GM12878 (cell line): ENCODE measurements around the gene CPD. TPM values are rescaled to one million over a fixed set of nuclear protein-coding genes. Genes with fewer than 3 reads are reported as not detected.

Experiments
- ATAC-seq: fragments of 200-7000 bp; cut with Tn5 transposase; 3 replicates; pipeline ENCODE4 v1.9.1; 2020; ENCODE audit warnings: mild to moderate bottlenecking, moderate library complexity
- BruUV-seq: library from RNA; stranded (reverse); fragments of 400-500 nt; replicated peaks from 2 replicates; lab custom pipeline; 2021; lab: Mats Ljungman, UMichigan
- CTCF ChIA-PET: fragments of 300-600 bp; sonication (Branson Sonifier 250); formaldehyde crosslinking; extraction: SDS; loops from one replicate; lab custom pipeline; 2021; ENCODE audit warnings: inconsistent platforms; lab: Yijun Ruan, JAX
- POLR2A ChIA-PET: fragments of 350-600 bp; formaldehyde crosslinking; extraction: SDS; loops from one replicate; lab custom pipeline; 2021; ENCODE audit warnings: inconsistent platforms; lab: Charles Lee
- RAD21 ChIA-PET: fragments of 300-600 bp; sonication (Branson Sonifier 250); formaldehyde crosslinking; loops from one replicate; lab custom pipeline; 2023; ENCODE audit warnings: antibody characterized with exemption; ENCODE audit not compliant: unreplicated experiment; lab: Charles Lee
- SMC1A ChIA-PET: fragments of 300-600 bp; sonication (Branson Sonifier 250); formaldehyde crosslinking; loops from one replicate; lab custom pipeline; 2023; ENCODE audit not compliant: unreplicated experiment, uncharacterized antibody; lab: Charles Lee
- DNase-seq: peaks from one replicate; pipeline ENCODE4 v3.0.0-alpha.2; 2011; ENCODE audit warnings: low read depth, low spot score
- FAIRE-seq: peaks from 3 replicates; lab custom pipeline; 2011; peaks lifted over from hg19 to GRCh38; lab: Jason Lieb, UNC
- H2AFZ ChIP-seq: 2 replicates; pipeline ENCODE4 v1.6.0; 2011; ENCODE audit warnings: low read depth, low read length, control low read depth; ENCODE audit not compliant: control insufficient read depth
- H3K27ac ChIP-seq: 2 replicates; pipeline ENCODE4 v1.5.1; 2011; ENCODE audit warnings: control low read depth; ENCODE audit not compliant: control insufficient read depth, insufficient read depth
- H3K27me3 ChIP-seq, 2 experiments: replicated peaks in 1 of 2; 2 replicates each; pipeline versions ENCODE4 v1.6.0 to v1.6.1; 2011; ENCODE audit warnings: low read length in 1 of 2; ENCODE audit not compliant: control insufficient read depth in 2 of 2, insufficient read depth in 2 of 2
- H3K36me3 ChIP-seq, 2 experiments: 2 replicates each; pipeline ENCODE4 v1.5.1; 2011; ENCODE audit warnings: low read length in 1 of 2; ENCODE audit not compliant: control insufficient read depth in 2 of 2, insufficient read depth in 2 of 2
- H3K4me1 ChIP-seq: 2 replicates; pipeline ENCODE4 v1.6.1; 2011; ENCODE audit warnings: mild to moderate bottlenecking, low read length, moderate library complexity, mixed read lengths; ENCODE audit not compliant: control insufficient read depth, insufficient read depth
- H3K4me2 ChIP-seq: 2 replicates; pipeline ENCODE4 v1.6.0; 2011; ENCODE audit warnings: control low read depth; ENCODE audit not compliant: control insufficient read depth, insufficient read depth
- H3K4me3 ChIP-seq: fragments of 200-600 bp; sonication (generic); 2 replicates; pipeline ENCODE4 v1.5.1; 2016
- H3K79me2 ChIP-seq: 2 replicates; pipeline ENCODE4 v1.6.0; 2011; ENCODE audit warnings: low read length; ENCODE audit not compliant: control insufficient read depth, insufficient read depth
- H3K9ac ChIP-seq: 2 replicates; pipeline ENCODE4 v1.8.0; 2011; ENCODE audit warnings: low read length, control low read depth, mixed read lengths; ENCODE audit not compliant: control insufficient read depth, insufficient read depth
- H3K9me3 ChIP-seq: replicated peaks from 3 replicates; pipeline ENCODE4 v1.5.1; 2011; ENCODE audit warnings: mild to moderate bottlenecking, low read length; ENCODE audit not compliant: control insufficient read depth, insufficient read depth
- H4K20me1 ChIP-seq: 2 replicates; pipeline ENCODE4 v1.6.0; 2011; ENCODE audit not compliant: control insufficient read depth, insufficient read depth
- ASH2L ChIP-seq: fragments of 300-600, 200-600 bp; sonication (generic); IDR thresholded peaks from 2 replicates; pipeline ENCODE4 v1.6.1; 2017; ENCODE audit warnings: low read depth, mild to moderate bottlenecking, borderline replicate concordance
- BCL11A ChIP-seq: IDR thresholded peaks from 2 replicates; pipeline ENCODE4 v1.6.1; 2011; ENCODE audit warnings: low read depth, low read length
- DPF2 ChIP-seq: fragments of 450-650 bp; IDR thresholded peaks from 2 replicates; pipeline ENCODE4 v1.6.1; 2017; ENCODE audit warnings: mild to moderate bottlenecking
- EED ChIP-seq: sonication (generic); IDR thresholded peaks from 2 replicates; pipeline ENCODE4 v1.6.1; 2016; ENCODE audit warnings: antibody characterized with exemption, low read depth
- IKZF1 ChIP-seq: fragments of 450-650 bp; conservative IDR thresholded peaks from 2 replicates; pipeline ENCODE4 v1.6.1; 2017; ENCODE audit warnings: antibody characterized with exemption, mild to moderate bottlenecking
- MEF2B ChIP-seq: fragments of 450-650 bp; IDR thresholded peaks from 2 replicates; pipeline ENCODE4 v1.6.1; 2018; ENCODE audit warnings: mild to moderate bottlenecking, moderate library complexity; ENCODE audit not compliant: partially characterized antibody, poor library complexity, severe bottlenecking
- TBL1XR1 ChIP-seq: IDR thresholded peaks from 2 replicates; pipeline ENCODE4 v1.6.1; 2012; ENCODE audit warnings: low read depth, low read length, improper control_type of control experiment
- ZNF24 ChIP-seq: fragments of 450-650 bp; IDR thresholded peaks from 2 replicates; pipeline ENCODE4 v1.6.1; 2017; ENCODE audit warnings: antibody characterized with exemption, mild to moderate bottlenecking
- WGBS: methylation state at CpG from one replicate; pipeline ENCODE4 v1.1.6; 2016; ENCODE audit warnings: low lambda C conversion rate; ENCODE audit not compliant: insufficient replicate concordance, insufficient coverage; ENCODE audit errors: missing lambda C conversion rate; 5-methylcytosine and 5-hydroxymethylcytosine counted together
- in situ Hi-C: fragments of 300-500 bp; cut with MboI; formaldehyde crosslinking; loops from 9 replicates; pipeline ENCODE4 v1.14.3; 2018; ENCODE audit warnings: mixed read lengths
- intact Hi-C: fragments of 100-400 bp; cut with micrococcal nuclease; formaldehyde crosslinking; loops from one replicate; pipeline ENCODE4 v1.14.2; 2022; ENCODE audit not compliant: unreplicated experiment
- polyA plus RNA-seq, 11 experiments: library from polyadenylated mRNA; depleted of rRNA in 4 of 11; unstranded in 6 of 11; stranded (reverse) in 5 of 11; fragments of >200 nt; fragmentation: Nextera tagmentation in 4 of 11; fragmentation: Illumina TruSeq in 1 of 11; extraction: Ambion mirVana in 4 of 11; extraction: Trizol in 1 of 11; gene quantifications; 1 replicate in 1 of 11; 2 replicates in 10 of 11; pipeline versions ENCODE4 v1.2.1 to v1.2.3, GENCODE V29; 2011 to 2016; ENCODE audit warnings: inconsistent platforms in 2 of 11, missing spikeins in 2 of 11, low read depth in 1 of 11
- total RNA-seq, 4 experiments: library from RNA; depleted of rRNA in 3 of 4; stranded (reverse); fragments of >200 nt in 3 of 4; fragmentation: Illumina TruSeq in 1 of 4; extraction: Trizol in 1 of 4; gene quantifications; 2 replicates each; pipeline versions ENCODE4 v1.2.1 to v1.2.3, GENCODE V29; 2013 to 2021
- TF ChIP-seq, protein P1 (sequence below): IDR thresholded peaks from 2 replicates; pipeline ENCODE4 v1.6.1; 2012; ENCODE audit warnings: mild to moderate bottlenecking, low read depth, low read length
- TF ChIP-seq, protein P2 (sequence below): fragments of 450-650 bp; IDR thresholded peaks from 2 replicates; pipeline ENCODE4 v1.6.1; 2016; ENCODE audit warnings: mild to moderate bottlenecking, moderate library complexity, borderline replicate concordance

The CPD gene
- total and polyA plus RNA-seq, 10 of the 15 experiments (the other 5 are each of a cell fraction or from before 2014, with no cell fraction given) = 3.5 to 24.2 (median 15.7) TPM

DNA sequence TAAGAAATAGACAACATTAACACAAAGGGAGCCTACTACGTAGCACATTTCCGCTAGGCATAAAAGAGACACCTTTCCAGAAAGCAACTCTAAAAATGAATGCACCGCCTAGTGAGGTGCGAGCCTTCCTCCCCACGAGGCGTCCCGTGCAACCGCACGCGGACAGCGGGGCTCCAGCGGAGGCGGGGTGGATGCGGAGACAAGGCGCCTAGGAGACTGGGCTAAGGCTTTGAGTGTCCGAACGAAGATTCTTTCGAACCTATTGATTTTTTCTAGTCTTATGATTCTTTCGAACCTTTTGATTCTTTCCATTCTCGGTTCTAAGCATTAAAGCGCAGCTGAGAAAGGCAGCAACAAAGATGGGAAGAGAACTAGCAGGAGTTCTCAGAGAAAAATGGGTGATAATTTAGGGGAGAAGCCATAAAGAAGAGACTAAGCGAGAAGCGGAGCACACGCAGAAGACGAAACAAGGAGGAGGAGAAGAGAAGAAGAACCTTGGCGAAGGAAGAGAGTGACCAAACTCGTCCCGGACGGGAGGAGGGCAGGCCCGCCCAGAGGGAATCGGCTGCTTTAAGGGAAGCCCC, 394 bp upstream of the CPD start (continued):
- TF ChIP-seq, protein P1, sequence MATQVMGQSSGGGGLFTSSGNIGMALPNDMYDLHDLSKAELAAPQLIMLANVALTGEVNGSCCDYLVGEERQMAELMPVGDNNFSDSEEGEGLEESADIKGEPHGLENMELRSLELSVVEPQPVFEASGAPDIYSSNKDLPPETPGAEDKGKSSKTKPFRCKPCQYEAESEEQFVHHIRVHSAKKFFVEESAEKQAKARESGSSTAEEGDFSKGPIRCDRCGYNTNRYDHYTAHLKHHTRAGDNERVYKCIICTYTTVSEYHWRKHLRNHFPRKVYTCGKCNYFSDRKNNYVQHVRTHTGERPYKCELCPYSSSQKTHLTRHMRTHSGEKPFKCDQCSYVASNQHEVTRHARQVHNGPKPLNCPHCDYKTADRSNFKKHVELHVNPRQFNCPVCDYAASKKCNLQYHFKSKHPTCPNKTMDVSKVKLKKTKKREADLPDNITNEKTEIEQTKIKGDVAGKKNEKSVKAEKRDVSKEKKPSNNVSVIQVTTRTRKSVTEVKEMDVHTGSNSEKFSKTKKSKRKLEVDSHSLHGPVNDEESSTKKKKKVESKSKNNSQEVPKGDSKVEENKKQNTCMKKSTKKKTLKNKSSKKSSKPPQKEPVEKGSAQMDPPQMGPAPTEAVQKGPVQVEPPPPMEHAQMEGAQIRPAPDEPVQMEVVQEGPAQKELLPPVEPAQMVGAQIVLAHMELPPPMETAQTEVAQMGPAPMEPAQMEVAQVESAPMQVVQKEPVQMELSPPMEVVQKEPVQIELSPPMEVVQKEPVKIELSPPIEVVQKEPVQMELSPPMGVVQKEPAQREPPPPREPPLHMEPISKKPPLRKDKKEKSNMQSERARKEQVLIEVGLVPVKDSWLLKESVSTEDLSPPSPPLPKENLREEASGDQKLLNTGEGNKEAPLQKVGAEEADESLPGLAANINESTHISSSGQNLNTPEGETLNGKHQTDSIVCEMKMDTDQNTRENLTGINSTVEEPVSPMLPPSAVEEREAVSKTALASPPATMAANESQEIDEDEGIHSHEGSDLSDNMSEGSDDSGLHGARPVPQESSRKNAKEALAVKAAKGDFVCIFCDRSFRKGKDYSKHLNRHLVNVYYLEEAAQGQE = no peak

DNA sequence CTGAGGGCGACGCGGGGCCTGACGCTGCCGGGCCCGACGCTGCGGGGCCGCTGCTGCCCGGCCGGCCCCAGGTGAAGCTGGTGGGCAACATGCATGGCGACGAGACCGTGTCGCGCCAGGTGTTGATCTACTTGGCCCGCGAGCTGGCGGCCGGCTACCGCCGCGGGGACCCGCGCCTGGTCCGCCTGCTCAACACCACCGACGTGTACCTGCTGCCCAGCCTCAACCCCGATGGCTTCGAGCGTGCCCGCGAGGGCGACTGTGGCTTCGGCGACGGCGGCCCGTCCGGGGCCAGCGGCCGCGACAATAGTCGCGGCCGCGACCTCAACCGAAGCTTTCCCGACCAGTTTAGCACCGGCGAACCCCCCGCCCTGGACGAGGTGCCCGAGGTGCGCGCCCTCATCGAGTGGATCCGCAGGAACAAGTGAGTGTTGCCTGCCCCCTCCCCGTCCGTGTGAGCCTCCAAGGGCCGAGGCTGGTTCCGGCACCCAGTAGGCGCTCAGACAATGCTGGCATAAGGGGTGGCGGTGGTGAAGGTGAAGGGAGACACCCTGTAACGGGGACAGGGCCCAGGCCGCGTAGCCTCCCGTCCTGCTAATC, 676 bp downstream of the CPD start:
- 2% methylated on average over 66 of the region's 68 CpGs for WGBS
- H3K9ac ChIP-seq = peak overlapping the region; percentile 47
- no TSS peak for BruUV-seq
- H2AFZ ChIP-seq = peak overlapping the region; percentile 98
- no peaks in the 10 kb centered on the region for H3K9me3 ChIP-seq
- TF ChIP-seq ZNF24 = 0 out of 2 replicates have a peak, but pooled peaks have one; percentile 36
- TF ChIP-seq MEF2B = no peak
- TF ChIP-seq ASH2L = no peak
- no peak for TF ChIP-seq EED
- TF ChIP-seq, protein P2, sequence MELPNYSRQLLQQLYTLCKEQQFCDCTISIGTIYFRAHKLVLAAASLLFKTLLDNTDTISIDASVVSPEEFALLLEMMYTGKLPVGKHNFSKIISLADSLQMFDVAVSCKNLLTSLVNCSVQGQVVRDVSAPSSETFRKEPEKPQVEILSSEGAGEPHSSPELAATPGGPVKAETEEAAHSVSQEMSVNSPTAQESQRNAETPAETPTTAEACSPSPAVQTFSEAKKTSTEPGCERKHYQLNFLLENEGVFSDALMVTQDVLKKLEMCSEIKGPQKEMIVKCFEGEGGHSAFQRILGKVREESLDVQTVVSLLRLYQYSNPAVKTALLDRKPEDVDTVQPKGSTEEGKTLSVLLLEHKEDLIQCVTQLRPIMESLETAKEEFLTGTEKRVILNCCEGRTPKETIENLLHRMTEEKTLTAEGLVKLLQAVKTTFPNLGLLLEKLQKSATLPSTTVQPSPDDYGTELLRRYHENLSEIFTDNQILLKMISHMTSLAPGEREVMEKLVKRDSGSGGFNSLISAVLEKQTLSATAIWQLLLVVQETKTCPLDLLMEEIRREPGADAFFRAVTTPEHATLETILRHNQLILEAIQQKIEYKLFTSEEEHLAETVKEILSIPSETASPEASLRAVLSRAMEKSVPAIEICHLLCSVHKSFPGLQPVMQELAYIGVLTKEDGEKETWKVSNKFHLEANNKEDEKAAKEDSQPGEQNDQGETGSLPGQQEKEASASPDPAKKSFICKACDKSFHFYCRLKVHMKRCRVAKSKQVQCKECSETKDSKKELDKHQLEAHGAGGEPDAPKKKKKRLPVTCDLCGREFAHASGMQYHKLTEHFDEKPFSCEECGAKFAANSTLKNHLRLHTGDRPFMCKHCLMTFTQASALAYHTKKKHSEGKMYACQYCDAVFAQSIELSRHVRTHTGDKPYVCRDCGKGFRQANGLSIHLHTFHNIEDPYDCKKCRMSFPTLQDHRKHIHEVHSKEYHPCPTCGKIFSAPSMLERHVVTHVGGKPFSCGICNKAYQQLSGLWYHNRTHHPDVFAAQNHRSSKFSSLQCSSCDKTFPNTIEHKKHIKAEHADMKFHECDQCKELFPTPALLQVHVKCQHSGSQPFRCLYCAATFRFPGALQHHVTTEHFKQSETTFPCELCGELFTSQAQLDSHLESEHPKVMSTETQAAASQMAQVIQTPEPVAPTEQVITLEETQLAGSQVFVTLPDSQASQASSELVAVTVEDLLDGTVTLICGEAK = no peak
- peak; percentile 79; the same call in 1 of the 2 replicates for TF ChIP-seq IKZF1
- TF ChIP-seq DPF2 = peak; percentile 1; the same call in 1 of the 2 replicates
- TF ChIP-seq TBL1XR1 = peak; percentile 2; the same call in 1 of the 2 replicates
- no peak for TF ChIP-seq BCL11A
- TF ChIP-seq, all 136 proteins: peak for 4
- Histone ChIP-seq H3K36me3 (no peaks in the 10 kb centered on the region), H4K20me1 (no peaks in the 10 kb centered on the region), H3K79me2 (peaks cover 10% of the 10 kb centered on the region), H3K4me1 (peaks cover 32% of the 10 kb centered on the region), H3K27me3 (no peaks in the 10 kb centered on the region), H3K4me2 (peak overlapping the region; percentile 96), H3K4me3 (peak overlapping the region; percentile 82), H3K27ac (peak overlapping the region; percentile 43; the same call in 1 of the 2 replicates)
- RAD21 ChIA-PET = interaction anchor here (1.0 to 1.6 kb wide), 2 partner anchors 16 to 38 kb away, joined by 3 to 7 read pairs; no protein-coding TSS in a partner anchor
- CTCF ChIA-PET = interaction anchor here (1.0 to 1.3 kb wide), 4 partner anchors 12 to 98 kb away, joined by 3 to 4 read pairs (median 3); partner anchors contain the start of gene GOSR1
- SMC1A ChIA-PET = interaction anchor here (0.7 to 1.7 kb wide), 4 partner anchors 12 to 21 kb away, joined by 3 to 8 read pairs (median 5); no protein-coding TSS in a partner anchor
- DNase-seq (no peak), ATAC-seq (peak; percentile 14), FAIRE-seq (no peak)
- POLR2A ChIA-PET = no interaction called here
- in situ Hi-C loops = no loop called here
- intact Hi-C loops = loop anchor here (2.0 kb wide), 1 partner anchor 39 kb away; no protein-coding TSS in a partner anchor
